ENCODE data around the gene MYCL.

- no peak for TF ChIP-seq CTCF (IDR thresholded peaks at IDR 0.05; ENCODE audit: borderline replicate concordance, extremely low read depth, low read length, poor library complexity, severe bottlenecking)
- TF ChIP-seq EZH2 (IDR thresholded peaks at IDR 0.05; ENCODE audit: borderline replicate concordance, low read depth, low read length, severe bottlenecking), result no peak
Observed at GRCh38 chr1:39850606-39851216, 51.0 kb downstream of the MYCL start.

Data from DND-41 (cell line).